ENCODE data around the gene ZDHHC11.
"Not testable (repeated sequence)": the region's sequence is repeated elsewhere in the genome, so short reads cannot be mapped to it uniquely, and the experiment has no call there.

ZDHHC11 gene

DNA sequence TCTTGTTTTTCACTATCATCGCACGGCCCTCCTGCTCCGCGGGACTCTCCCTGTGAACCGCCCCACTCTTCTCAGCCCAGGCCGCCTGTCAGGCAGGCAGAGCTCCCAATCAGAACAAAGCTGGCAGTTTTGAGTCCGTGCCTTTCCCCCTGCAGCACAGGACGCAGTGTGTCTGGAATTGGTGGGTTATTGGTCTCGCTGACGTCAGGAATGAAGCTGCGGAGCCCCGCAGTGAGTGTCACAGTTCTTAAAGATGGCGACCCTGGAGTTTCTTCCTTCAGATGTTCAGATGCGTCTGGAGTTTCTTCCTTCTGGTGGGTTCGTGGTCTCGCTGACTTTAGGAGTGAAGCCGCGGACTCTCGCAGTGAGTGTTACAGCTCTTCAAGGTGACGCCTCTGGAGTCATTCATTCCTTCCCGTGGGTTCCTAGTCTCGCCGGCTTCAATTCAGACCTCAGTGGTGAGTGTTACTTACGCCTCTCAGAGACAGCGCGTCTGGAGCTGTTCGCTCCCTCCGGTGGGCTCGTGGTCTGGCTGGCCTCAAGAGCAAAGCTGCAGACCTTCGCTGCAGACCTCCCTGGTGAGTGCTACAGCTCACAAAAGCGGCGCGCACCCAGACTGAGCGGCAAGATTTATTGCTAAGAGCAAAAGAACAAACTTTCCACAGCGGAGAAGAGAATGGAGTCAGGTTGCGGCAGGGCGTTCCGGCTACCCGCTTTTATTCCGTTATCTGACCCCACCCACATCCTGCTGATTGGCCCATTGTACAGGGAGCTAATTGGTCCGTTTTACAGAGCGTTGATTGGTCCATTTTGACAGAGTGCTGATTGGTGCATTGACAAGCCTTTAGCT, 73.7 kb downstream of the ZDHHC11 start:
- ChIA-PET CTCF (interaction anchor here (0.6 kb wide), 1 partner anchor 773 kb away, joined by 4 read pairs; no protein-coding TSS in a partner anchor), POLR2A (ENCODE audit: low non-redundant PET) (no interaction called here)
- H3K27ac ChIP-seq: no peak overlapping the region
- no peak for TF ChIP-seq CTCF (conservative IDR thresholded peaks at IDR 0.05; ENCODE audit: low read depth)
- DNase-seq (ENCODE audit: low spot score): no peak

GRCh38 chr5:775961-776861, 74.6 kb downstream of the ZDHHC11 start:
- ChIA-PET CTCF (no interaction called here), POLR2A (ENCODE audit: low non-redundant PET) (no interaction called here)
- H3K27ac ChIP-seq: no peak overlapping the region
- no peak for DNase-seq (ENCODE audit: low spot score)
- TF ChIP-seq CTCF (conservative IDR thresholded peaks at IDR 0.05; ENCODE audit: low read depth): no peak

GRCh38 chr5:775595-775960, 75.2 kb downstream of the ZDHHC11 start:
- POLR2A ChIA-PET (ENCODE audit: low non-redundant PET); CTCF ChIA-PET; DNase-seq (ENCODE audit: low spot score); H3K27ac ChIP-seq: not testable (repeated sequence)

DNA sequence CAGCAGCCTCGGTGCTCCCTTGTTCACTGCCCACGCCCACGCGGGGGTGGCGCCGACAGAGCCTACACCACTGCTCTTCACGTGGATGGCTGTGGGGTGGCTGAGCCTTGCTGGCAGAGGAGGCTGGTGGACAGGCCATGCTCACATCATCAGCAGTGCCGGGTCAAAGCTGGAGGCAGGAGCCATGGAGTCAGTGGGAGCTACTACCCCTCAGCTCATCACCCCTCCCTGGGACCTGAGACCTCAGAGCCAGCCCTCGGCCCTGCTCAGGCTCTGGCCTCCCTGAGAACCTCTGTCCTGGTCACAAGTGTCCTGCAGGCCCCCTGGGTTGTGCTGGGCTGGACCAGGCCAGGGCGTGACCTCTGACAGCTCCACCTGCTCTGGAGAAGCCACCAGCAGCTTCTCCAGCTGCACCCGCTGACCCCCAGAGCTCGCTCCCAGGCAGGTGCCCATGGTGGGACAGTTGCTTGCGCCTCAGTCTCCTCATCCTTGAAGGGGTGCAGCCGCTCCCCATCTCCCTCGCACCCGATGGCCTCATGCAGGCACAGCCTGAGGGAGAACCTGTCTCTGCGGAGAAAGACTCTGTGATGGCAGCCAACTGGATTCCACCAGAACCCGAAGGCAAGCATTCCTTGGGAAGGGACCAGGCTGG, 75.8 kb downstream of the ZDHHC11 start:
- CTCF ChIA-PET; H3K27ac ChIP-seq; DNase-seq (ENCODE audit: low spot score); POLR2A ChIA-PET (ENCODE audit: low non-redundant PET): not testable (repeated sequence)

- DNase-seq (ENCODE audit: low spot score); POLR2A ChIA-PET (ENCODE audit: low non-redundant PET); CTCF ChIA-PET; H3K27ac ChIP-seq: not testable (repeated sequence)
Observed at GRCh38 chr5:774304-774703, 76.5 kb downstream of the ZDHHC11 start.

GRCh38 chr5:773517-774264, 77.1 kb downstream of the ZDHHC11 start:
- no peak for TF ChIP-seq CTCF (conservative IDR thresholded peaks at IDR 0.05; ENCODE audit: low read depth)
- H3K27ac ChIP-seq: no peak overlapping the region
- CTCF ChIA-PET: no interaction called here
- POLR2A ChIA-PET (ENCODE audit: low non-redundant PET): no interaction called here
- DNase-seq (ENCODE audit: low spot score): no peak

DNA sequence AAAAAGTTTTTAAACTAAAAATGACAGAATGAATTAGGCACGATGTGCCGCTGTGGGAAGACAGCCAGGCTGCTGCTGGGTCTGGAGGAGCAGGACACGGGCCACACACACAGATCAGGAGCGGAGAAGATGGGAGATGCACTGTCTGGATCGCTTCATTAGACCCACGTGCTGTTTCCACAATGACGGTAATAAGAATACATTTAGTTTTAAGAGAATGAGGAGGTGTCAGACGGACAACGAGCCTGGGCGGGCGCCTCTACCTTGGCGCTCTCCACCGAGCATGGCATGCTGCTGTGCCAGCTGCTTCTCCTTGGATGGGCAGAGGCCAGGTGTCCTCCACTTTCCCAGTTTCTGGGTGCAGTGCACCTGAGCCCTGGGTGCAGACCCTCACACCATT, 77.9 kb downstream of the ZDHHC11 start:
- CTCF ChIA-PET; DNase-seq (ENCODE audit: low spot score); H3K27ac ChIP-seq; POLR2A ChIA-PET (ENCODE audit: low non-redundant PET): not testable (repeated sequence)

DNA sequence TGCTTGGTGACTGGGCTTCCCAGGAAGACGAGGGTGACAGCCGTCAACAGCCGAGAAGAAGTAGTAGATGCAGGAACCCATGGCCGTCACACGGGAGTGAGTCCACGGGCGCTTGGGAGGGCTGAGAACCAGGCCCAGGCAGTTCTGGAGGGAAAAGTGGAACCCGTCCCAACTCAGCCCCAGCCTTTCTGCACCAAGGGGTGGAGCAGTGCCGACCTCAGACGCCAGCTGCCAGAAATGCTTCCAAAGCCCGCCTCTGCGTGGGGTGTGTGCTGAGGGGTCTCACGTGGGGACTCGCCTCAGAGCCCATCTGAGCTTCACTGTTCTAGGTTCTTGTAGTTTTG, 78.3 kb downstream of the ZDHHC11 start:
- H3K27ac ChIP-seq; CTCF ChIA-PET; DNase-seq (ENCODE audit: low spot score); POLR2A ChIA-PET (ENCODE audit: low non-redundant PET): not testable (repeated sequence)

DNA sequence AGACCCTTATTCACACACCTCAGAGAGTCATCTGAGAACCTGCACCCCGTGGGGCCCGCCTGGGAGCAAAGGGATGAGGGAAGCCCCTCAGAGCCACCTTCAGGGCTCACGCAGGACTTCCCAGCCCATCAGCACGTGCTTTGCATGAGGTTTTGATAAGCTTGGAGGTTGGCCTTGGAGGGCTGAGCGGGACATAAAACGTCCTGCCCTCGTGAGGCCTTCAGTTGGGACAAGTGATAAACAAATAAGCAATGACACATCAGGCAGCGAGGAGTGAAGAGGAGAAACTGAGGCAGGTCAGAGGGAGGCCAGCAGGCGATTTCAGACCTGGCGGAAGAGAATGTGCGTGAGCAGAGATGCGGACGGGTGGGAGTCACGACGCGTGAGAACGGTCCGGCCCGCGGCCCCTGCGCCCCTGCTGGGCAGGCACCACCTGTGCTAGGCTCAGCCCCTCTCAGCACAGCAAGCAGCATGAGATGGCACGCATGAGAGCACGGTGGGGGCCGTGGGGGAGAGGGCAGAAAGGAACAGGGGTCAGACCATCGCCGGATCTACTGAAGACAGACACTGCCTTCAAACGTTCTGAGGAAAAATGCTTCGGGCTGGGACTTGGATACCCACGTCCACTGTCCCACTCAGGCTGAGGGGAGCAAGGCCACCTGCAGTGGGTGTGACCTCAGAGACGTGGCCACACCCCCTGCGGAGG, 78.8 kb downstream of the ZDHHC11 start:
- CTCF ChIA-PET; POLR2A ChIA-PET (ENCODE audit: low non-redundant PET); H3K27ac ChIP-seq; DNase-seq (ENCODE audit: low spot score): not testable (repeated sequence)

GRCh38 chr5:771087-771781, 79.6 kb downstream of the ZDHHC11 start:
- CTCF ChIA-PET; POLR2A ChIA-PET (ENCODE audit: low non-redundant PET): not testable (repeated sequence)

GRCh38 chr5:770585-770984, 80.2 kb downstream of the ZDHHC11 start:
- CTCF ChIA-PET; DNase-seq (ENCODE audit: low spot score); POLR2A ChIA-PET (ENCODE audit: low non-redundant PET); H3K27ac ChIP-seq: not testable (repeated sequence)

More at GRCh38 chr5:771087-771781, 79.6 kb downstream of the ZDHHC11 start:
- DNase-seq (ENCODE audit: low spot score); H3K27ac ChIP-seq: not testable (repeated sequence)
